Renal pelvis (tissue), 4 donors: ENCODE results near the gene ATF6B. TPM values are rescaled to one million over a fixed set of nuclear protein-coding genes. Genes with fewer than 3 reads are reported as not detected.
"Not testable (repeated sequence)": the region's sequence is repeated elsewhere in the genome, so short reads cannot be mapped to it uniquely, and the experiment has no call there.

Experiments used
- DNase-seq: peaks from one replicate; pipeline ENCODE4 v3.0.0-alpha.2; 2013
- polyA plus RNA-seq, 3 donors: library from polyadenylated mRNA; unstranded; fragments of 120-200 nt; gene quantifications; one replicate each; pipeline ENCODE4 v1.2.1, GENCODE V29; 2013; ENCODE audit not compliant: insufficient read length in 3 of 3

ATF6B gene
- polyA plus RNA-seq, 3 donors: 89.8 to 114 (median 96.6) TPM

GRCh38 chr6:32112431-32112980, 15.5 kb downstream of the ATF6B start:
- no peak for DNase-seq

GRCh38 chr6:32111424-32112066, 16.5 kb downstream of the ATF6B start:
- DNase-seq: no peak

GRCh38 chr6:32110632-32111031, 17.4 kb downstream of the ATF6B start:
- DNase-seq: no peak

DNA sequence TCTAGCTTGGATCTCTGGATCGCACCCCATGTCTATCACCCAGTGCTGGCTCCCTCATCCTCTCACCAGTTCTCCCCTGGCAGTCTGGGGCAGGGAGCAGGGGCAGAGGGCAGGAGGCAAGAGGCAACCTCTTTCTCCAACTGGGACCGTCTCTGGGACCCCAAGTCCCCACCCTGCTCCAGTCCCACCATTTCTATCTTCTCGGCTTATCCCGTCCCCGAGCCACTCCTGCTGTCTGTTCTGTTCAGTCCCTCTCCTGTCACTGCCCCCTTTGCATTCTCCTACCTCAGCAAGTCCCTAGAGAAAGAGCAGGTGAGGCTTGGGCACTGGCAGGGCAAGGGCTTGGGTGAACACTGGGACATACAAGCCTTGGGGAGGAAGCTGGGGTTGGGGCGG, 18.3 kb downstream of the ATF6B start:
- DNase-seq: no peak

DNA sequence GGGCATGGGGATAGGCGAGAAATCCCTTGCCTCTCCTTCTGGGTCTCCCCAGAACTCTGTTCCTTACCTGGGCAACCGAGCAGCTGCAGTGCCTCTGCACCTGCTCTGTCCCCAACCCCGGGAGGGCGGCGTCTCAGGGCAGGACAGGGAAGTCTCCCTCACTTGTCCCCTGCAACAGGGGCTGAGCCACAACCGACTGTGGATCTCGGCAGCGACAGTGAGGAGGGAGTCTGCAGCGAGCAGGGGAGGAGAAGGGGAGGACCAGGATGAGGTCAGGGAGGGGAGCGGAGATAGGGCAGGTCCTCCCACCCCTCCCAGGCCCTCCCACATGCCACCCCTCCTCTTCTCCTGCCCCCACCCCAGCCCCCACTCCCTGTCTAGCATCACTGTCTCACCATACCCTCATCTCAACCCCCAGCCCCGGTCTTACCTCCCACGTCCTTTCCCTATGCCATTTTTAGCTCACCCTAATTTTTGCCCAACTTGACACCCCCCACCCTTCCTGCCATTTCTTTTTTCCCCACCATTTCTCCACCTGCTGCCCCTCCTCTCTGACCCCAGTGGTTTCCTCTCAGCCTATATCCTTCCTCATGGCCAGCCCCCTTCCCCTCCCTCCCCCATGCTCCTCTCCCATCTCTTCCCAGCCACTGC, 18.8 kb downstream of the ATF6B start, which contains the start of gene TNXB:
TSS of gene TNXB (minus strand) at position 225 of the 651 bp plus-strand sequence. CDS start 11,140 bp downstream, outside the sequence.
- no peak for DNase-seq

- DNase-seq: no peak
Measured at GRCh38 chr6:32108727-32109113, 19.3 kb downstream of the ATF6B start.

DNA sequence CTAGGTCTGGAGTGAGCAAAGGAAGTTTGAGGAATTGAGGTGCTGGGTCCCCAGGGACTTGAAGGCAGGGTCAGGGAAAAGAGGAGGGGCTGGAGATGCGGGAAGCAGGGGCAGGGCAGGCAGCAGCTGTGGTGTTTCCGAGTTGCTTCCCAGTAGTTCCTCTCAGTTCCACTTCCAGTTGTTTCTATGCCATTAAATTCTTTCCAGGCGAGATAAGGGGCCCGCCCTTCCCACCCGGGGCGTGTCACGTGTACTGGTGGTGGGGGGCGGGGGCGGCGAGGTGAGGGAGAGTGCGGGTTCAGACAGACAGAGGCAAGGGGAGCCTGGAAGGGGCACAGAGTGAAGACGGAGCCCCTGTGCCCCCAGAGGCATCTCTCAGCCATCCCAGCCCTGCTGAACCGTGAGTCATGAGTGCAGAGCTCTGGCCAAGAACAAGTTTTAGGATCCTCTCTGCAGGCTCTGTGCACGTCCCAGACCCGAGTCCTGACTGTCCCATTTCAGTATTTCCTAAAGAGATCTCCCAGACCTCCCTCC, 19.9 kb downstream of the ATF6B start:
- DNase-seq: no peak

GRCh38 chr6:32107406-32107805, 20.6 kb downstream of the ATF6B start:
- DNase-seq: no peak

- no peak for DNase-seq
Measured at GRCh38 chr6:32105433-32105832, 22.6 kb downstream of the ATF6B start.

DNA sequence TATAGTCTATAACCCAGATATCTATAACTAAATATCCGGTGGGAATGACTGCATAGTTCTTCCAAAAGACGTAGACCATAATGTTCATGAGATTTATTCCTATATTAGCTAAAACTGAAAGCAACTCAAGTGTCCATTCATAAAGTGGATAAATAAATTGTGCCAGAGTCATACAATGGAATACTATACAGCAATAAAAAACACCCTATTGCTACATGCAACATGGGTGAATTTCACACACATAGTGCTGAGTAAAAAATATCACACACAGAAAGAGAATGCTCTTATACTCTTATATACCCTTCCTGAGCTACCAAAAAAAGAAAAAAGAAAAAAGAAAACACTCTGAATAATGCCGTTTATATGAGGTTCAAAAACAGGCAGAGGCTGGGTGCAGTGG, 25.8 kb downstream of the ATF6B start:
- DNase-seq: no peak

DNA sequence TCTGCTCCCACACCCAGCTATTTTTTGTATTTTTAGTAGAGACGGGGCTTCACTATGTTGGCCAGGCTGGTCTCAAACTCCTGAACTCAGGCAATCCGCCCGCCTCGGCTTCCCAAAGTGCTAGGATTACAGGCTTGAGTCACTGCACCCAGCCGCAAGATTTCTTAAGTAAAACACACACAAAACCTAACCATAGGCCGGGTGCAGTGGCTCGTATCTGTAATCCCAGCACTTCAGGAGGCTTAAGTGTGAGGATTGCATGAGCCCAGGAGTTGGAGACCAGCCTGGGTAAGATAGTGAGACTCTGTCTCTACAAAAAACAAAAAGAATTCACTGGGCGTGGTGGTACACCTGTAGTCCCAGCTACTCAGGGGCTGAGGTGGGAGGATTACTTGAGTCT, 27.8 kb downstream of the ATF6B start:
- not testable (repeated sequence) for DNase-seq

DNA sequence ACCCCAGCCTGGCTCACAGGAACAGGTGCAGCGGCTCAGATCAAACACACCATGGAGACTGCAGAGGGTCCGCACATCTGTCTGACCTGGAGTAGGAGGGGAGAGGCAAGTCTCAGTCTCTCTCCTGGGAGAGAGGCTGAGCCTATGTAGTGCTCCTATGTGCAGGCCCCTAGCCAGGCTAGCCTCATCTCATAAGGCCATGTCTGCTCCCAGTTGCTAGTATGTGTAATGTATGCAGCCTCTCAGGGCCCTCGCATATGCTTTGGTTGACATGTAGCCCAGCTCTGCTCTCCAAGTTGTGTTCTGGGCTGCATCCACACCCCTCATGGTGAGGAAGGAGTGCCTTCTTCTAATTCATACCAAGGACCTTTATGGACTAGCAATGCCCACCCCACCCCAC, 30.7 kb downstream of the ATF6B start:
- no peak for DNase-seq

DNA sequence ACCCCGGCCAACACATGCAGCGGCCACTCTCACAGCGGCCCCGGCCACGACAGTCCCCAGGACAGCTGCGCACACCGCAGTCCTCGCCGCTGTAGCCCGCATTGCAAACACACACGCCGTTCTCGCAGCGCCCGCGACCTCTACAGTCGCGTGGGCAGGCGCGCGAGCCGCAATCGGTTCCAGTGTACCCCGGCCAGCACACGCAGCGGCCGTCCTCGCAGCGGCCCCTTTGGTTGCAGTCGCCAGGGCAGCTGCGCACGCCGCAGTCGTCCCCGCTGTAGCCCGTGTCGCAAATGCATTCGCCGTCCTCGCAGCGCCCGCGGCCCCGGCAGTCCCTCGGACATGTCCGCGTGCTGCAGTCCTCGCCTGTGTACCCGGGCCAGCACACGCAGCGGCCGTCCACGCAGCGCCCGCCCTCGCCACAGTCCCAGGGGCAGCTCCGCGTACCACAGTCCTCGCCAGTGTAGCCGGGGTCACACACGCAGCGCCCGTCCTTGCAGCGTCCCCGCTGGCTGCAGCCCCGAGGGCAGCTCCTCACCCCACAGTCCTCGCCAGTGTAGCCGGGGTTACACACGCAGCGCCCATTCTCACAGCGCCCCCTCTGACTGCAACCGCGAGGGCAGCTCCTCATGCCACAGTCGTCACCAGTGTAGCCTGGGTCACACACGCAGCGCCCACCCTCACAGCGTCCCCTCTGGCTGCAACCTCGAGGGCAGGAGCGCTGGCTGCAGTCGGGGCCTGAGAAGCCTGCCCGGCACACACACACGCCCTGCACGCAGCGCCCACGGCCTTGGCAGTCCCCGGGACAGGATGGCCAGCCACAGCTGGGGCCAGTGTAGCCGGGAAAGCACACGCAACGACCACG, 31.4 kb downstream of the ATF6B start:
- DNase-seq: no peak

- DNase-seq: no peak
Measured at GRCh38 chr6:32096087-32096393, 32.0 kb downstream of the ATF6B start.

GRCh38 chr6:32095338-32096086, 32.5 kb downstream of the ATF6B start:
- DNase-seq: no peak

GRCh38 chr6:32092760-32093497, 35.1 kb downstream of the ATF6B start:
- DNase-seq: no peak

- no peak for DNase-seq
Measured at GRCh38 chr6:32089082-32089828, 38.8 kb downstream of the ATF6B start.

GRCh38 chr6:32088487-32089049, 39.5 kb downstream of the ATF6B start:
- DNase-seq: no peak

GRCh38 chr6:32087574-32088486, 40.2 kb downstream of the ATF6B start:
- peak; percentile 68 for DNase-seq
